ENCODE measurements around the gene RPS6KC1.
"Not testable (repeated sequence)": the region's sequence is repeated elsewhere in the genome, so short reads cannot be mapped to it uniquely, and the experiment has no call there.

The RPS6KC1 gene

GRCh38 chr1:213111502-213111901 lies 60.5 kb downstream of the RPS6KC1 start:
- 92% methylated on average over 2 of the region's 2 CpGs for WGBS
- H3K27ac ChIP-seq (ENCODE audit: low read depth, low read length), result no peak overlapping the region
- H3K9me3 ChIP-seq (ENCODE audit: insufficient read depth, low read depth, low read length), result no peaks in the 10 kb centered on the region
- H3K36me3 ChIP-seq (ENCODE audit: insufficient read depth, low read length), result 0 out of 2 replicates have a peak, but pooled peaks cover 6% of the 10 kb centered on the region
- no peaks in the 10 kb centered on the region for H3K27me3 ChIP-seq (ENCODE audit: insufficient read depth, low read length)
- H3K9ac ChIP-seq (ENCODE audit: low read depth, low read length), result no peak overlapping the region
- peaks cover 8% of the 10 kb centered on the region; the same call in 1 of the 2 replicates for H3K4me1 ChIP-seq (ENCODE audit: insufficient read depth, low read length)
- no peak overlapping the region for H3K4me3 ChIP-seq (ENCODE audit: low read length)

- H3K4me3 ChIP-seq (ENCODE audit: low read length); H3K4me1 ChIP-seq (ENCODE audit: insufficient read depth, low read length); H3K9ac ChIP-seq (ENCODE audit: low read depth, low read length); H3K27me3 ChIP-seq (ENCODE audit: insufficient read depth, low read length); H3K36me3 ChIP-seq (ENCODE audit: insufficient read depth, low read length); H3K9me3 ChIP-seq (ENCODE audit: insufficient read depth, low read depth, low read length); H3K27ac ChIP-seq (ENCODE audit: low read depth, low read length): not testable (repeated sequence)
- 97% methylated on average over 3 of the region's 3 CpGs for WGBS
Measured at GRCh38 chr1:213112723-213113122, 61.7 kb downstream of the RPS6KC1 start.

GRCh38 chr1:213117699-213118180 lies 66.7 kb downstream of the RPS6KC1 start:
- H3K27ac ChIP-seq (ENCODE audit: low read depth, low read length); H3K9ac ChIP-seq (ENCODE audit: low read depth, low read length); H3K36me3 ChIP-seq (ENCODE audit: insufficient read depth, low read length); H3K27me3 ChIP-seq (ENCODE audit: insufficient read depth, low read length); H3K4me1 ChIP-seq (ENCODE audit: insufficient read depth, low read length); H3K9me3 ChIP-seq (ENCODE audit: insufficient read depth, low read depth, low read length); H3K4me3 ChIP-seq (ENCODE audit: low read length): not testable (repeated sequence)
- WGBS, result 96% methylated on average over 3 of the region's 4 CpGs

- Histone ChIP-seq H3K9ac (ENCODE audit: low read depth, low read length) (no peak overlapping the region), H3K4me1 (ENCODE audit: insufficient read depth, low read length) (no peaks in the 10 kb centered on the region), H3K27me3 (ENCODE audit: insufficient read depth, low read length) (no peaks in the 10 kb centered on the region), H3K27ac (ENCODE audit: low read depth, low read length) (no peak overlapping the region), H3K36me3 (ENCODE audit: insufficient read depth, low read length) (0 out of 2 replicates have a peak, but pooled peaks cover 2% of the 10 kb centered on the region), H3K9me3 (ENCODE audit: insufficient read depth, low read depth, low read length) (no peaks in the 10 kb centered on the region), H3K4me3 (ENCODE audit: low read length) (no peak overlapping the region)
- WGBS, result 100% methylated on average over 2 of the region's 2 CpGs
Measured at GRCh38 chr1:213119794-213120193, 68.8 kb downstream of the RPS6KC1 start.

GRCh38 chr1:213120386-213120785 lies 69.3 kb downstream of the RPS6KC1 start:
- Histone ChIP-seq H3K9me3 (ENCODE audit: insufficient read depth, low read depth, low read length) (no peaks in the 10 kb centered on the region), H3K27ac (ENCODE audit: low read depth, low read length) (no peak overlapping the region), H3K9ac (ENCODE audit: low read depth, low read length) (no peak overlapping the region), H3K4me1 (ENCODE audit: insufficient read depth, low read length) (no peaks in the 10 kb centered on the region), H3K27me3 (ENCODE audit: insufficient read depth, low read length) (no peaks in the 10 kb centered on the region), H3K4me3 (ENCODE audit: low read length) (no peak overlapping the region), H3K36me3 (ENCODE audit: insufficient read depth, low read length) (0 out of 2 replicates have a peak, but pooled peaks cover 2% of the 10 kb centered on the region)
- 94% methylated on average over 3 of the region's 3 CpGs for WGBS

GRCh38 chr1:213120961-213121360 lies 69.9 kb downstream of the RPS6KC1 start:
- no peak overlapping the region for H3K4me3 ChIP-seq (ENCODE audit: low read length)
- WGBS, result 97% methylated on average over 4 of the region's 4 CpGs
- no peak overlapping the region for H3K9ac ChIP-seq (ENCODE audit: low read depth, low read length)
- no peaks in the 10 kb centered on the region for H3K9me3 ChIP-seq (ENCODE audit: insufficient read depth, low read depth, low read length)
- no peak overlapping the region for H3K27ac ChIP-seq (ENCODE audit: low read depth, low read length)
- no peaks in the 10 kb centered on the region for H3K4me1 ChIP-seq (ENCODE audit: insufficient read depth, low read length)
- 0 out of 2 replicates have a peak, but pooled peaks cover 2% of the 10 kb centered on the region for H3K36me3 ChIP-seq (ENCODE audit: insufficient read depth, low read length)
- no peaks in the 10 kb centered on the region for H3K27me3 ChIP-seq (ENCODE audit: insufficient read depth, low read length)

- 0 out of 2 replicates have a peak, but pooled peaks cover 2% of the 10 kb centered on the region for H3K36me3 ChIP-seq (ENCODE audit: insufficient read depth, low read length)
- H3K4me1 ChIP-seq (ENCODE audit: insufficient read depth, low read length), result no peaks in the 10 kb centered on the region
- H3K4me3 ChIP-seq (ENCODE audit: low read length), result no peak overlapping the region
- no peaks in the 10 kb centered on the region for H3K27me3 ChIP-seq (ENCODE audit: insufficient read depth, low read length)
- H3K9me3 ChIP-seq (ENCODE audit: insufficient read depth, low read depth, low read length), result no peaks in the 10 kb centered on the region
- H3K9ac ChIP-seq (ENCODE audit: low read depth, low read length), result no peak overlapping the region
- no peak overlapping the region for H3K27ac ChIP-seq (ENCODE audit: low read depth, low read length)
Measured at GRCh38 chr1:213122514-213122929, 71.5 kb downstream of the RPS6KC1 start.

GRCh38 chr1:213123087-213123486 lies 72.0 kb downstream of the RPS6KC1 start:
- H3K27me3 ChIP-seq (ENCODE audit: insufficient read depth, low read length), result no peaks in the 10 kb centered on the region
- WGBS, result 93% methylated on average over 3 of the region's 3 CpGs
- H3K4me3 ChIP-seq (ENCODE audit: low read length), result no peak overlapping the region
- H3K9ac ChIP-seq (ENCODE audit: low read depth, low read length), result no peak overlapping the region
- no peaks in the 10 kb centered on the region for H3K4me1 ChIP-seq (ENCODE audit: insufficient read depth, low read length)
- no peak overlapping the region for H3K27ac ChIP-seq (ENCODE audit: low read depth, low read length)
- H3K9me3 ChIP-seq (ENCODE audit: insufficient read depth, low read depth, low read length), result no peaks in the 10 kb centered on the region
- H3K36me3 ChIP-seq (ENCODE audit: insufficient read depth, low read length), result 0 out of 2 replicates have a peak, but pooled peaks cover 2% of the 10 kb centered on the region

- Histone ChIP-seq H3K9me3 (ENCODE audit: insufficient read depth, low read depth, low read length) (no peaks in the 10 kb centered on the region), H3K36me3 (ENCODE audit: insufficient read depth, low read length) (0 out of 2 replicates have a peak, but pooled peaks cover under 1% of the 10 kb centered on the region), H3K4me1 (ENCODE audit: insufficient read depth, low read length) (no peaks in the 10 kb centered on the region), H3K4me3 (ENCODE audit: low read length) (no peak overlapping the region), H3K9ac (ENCODE audit: low read depth, low read length) (no peak overlapping the region), H3K27ac (ENCODE audit: low read depth, low read length) (no peak overlapping the region), H3K27me3 (ENCODE audit: insufficient read depth, low read length) (no peaks in the 10 kb centered on the region)
- 92% methylated on average over 1 of the region's 2 CpGs for WGBS
Measured at GRCh38 chr1:213123536-213123935, 72.5 kb downstream of the RPS6KC1 start.

- H3K4me1 ChIP-seq (ENCODE audit: insufficient read depth, low read length), result no peaks in the 10 kb centered on the region
- no peaks in the 10 kb centered on the region for H3K27me3 ChIP-seq (ENCODE audit: insufficient read depth, low read length)
- 94% methylated on average over 5 of the region's 5 CpGs for WGBS
- H3K27ac ChIP-seq (ENCODE audit: low read depth, low read length), result no peak overlapping the region
- no peak overlapping the region for H3K9ac ChIP-seq (ENCODE audit: low read depth, low read length)
- H3K9me3 ChIP-seq (ENCODE audit: insufficient read depth, low read depth, low read length), result no peaks in the 10 kb centered on the region
- no peaks in the 10 kb centered on the region for H3K36me3 ChIP-seq (ENCODE audit: insufficient read depth, low read length)
- H3K4me3 ChIP-seq (ENCODE audit: low read length), result no peak overlapping the region
Measured at GRCh38 chr1:213124590-213124989, 73.5 kb downstream of the RPS6KC1 start.

- H3K36me3 ChIP-seq (ENCODE audit: insufficient read depth, low read length), result no peaks in the 10 kb centered on the region
- no peak overlapping the region for H3K4me3 ChIP-seq (ENCODE audit: low read length)
- no peaks in the 10 kb centered on the region for H3K27me3 ChIP-seq (ENCODE audit: insufficient read depth, low read length)
- WGBS, result 95% methylated on average over 1 of the region's 2 CpGs
- H3K9me3 ChIP-seq (ENCODE audit: insufficient read depth, low read depth, low read length), result no peaks in the 10 kb centered on the region
- no peak overlapping the region for H3K27ac ChIP-seq (ENCODE audit: low read depth, low read length)
- no peak overlapping the region for H3K9ac ChIP-seq (ENCODE audit: low read depth, low read length)
- no peaks in the 10 kb centered on the region for H3K4me1 ChIP-seq (ENCODE audit: insufficient read depth, low read length)
Measured at GRCh38 chr1:213125643-213126042, 74.6 kb downstream of the RPS6KC1 start.

- H3K36me3 ChIP-seq (ENCODE audit: insufficient read depth, low read length), result no peaks in the 10 kb centered on the region
- WGBS, result 100% methylated on average over 1 of the region's 1 CpG
- no peak overlapping the region for H3K4me3 ChIP-seq (ENCODE audit: low read length)
- H3K9me3 ChIP-seq (ENCODE audit: insufficient read depth, low read depth, low read length), result no peaks in the 10 kb centered on the region
- no peaks in the 10 kb centered on the region for H3K27me3 ChIP-seq (ENCODE audit: insufficient read depth, low read length)
- no peak overlapping the region for H3K27ac ChIP-seq (ENCODE audit: low read depth, low read length)
- no peak overlapping the region for H3K9ac ChIP-seq (ENCODE audit: low read depth, low read length)
- no peaks in the 10 kb centered on the region for H3K4me1 ChIP-seq (ENCODE audit: insufficient read depth, low read length)
Measured at GRCh38 chr1:213127074-213127473, 76.0 kb downstream of the RPS6KC1 start.
